Measurements from ENCODE around the gene TMEM120B.

- TF ChIP-seq CTCF (conservative IDR thresholded peaks at IDR 0.05; ENCODE audit: low read depth, low read length) = no peak
- no peak for TF ChIP-seq EZH2 (IDR thresholded peaks at IDR 0.05; ENCODE audit: low read length, unreplicated experiment)
- no peak for TF ChIP-seq EZH2phosphoT487 (IDR thresholded peaks at IDR 0.05; ENCODE audit: borderline replicate concordance, low read length)
These were observed 10.8 kb upstream of the TMEM120B start for GRCh38 chr12:121701667-121702277.
